Left lung (tissue), 10 donors: ENCODE results near the gene SNTB2. TPM values are rescaled to one million over a fixed set of nuclear protein-coding genes. Genes with fewer than 3 reads are reported as not detected.

Experiments
- ATAC-seq: fragments of 200-7000 bp; cut with Tn5 transposase; one replicate; pipeline ENCODE4 v1.9.1; 2020; ENCODE audit warnings: moderate library complexity
- DNase-seq, 4 donors: peaks; one replicate each; pipeline ENCODE4 v3.0.0-alpha.2; 2013 to 2020
- H3K27ac ChIP-seq, 2 donors: fragments of 200-600 bp; sonication (generic) in 1 of 2; one replicate each; pipeline versions ENCODE4 v1.5.0 to v1.8.0; 2020 to 2021
- H3K27me3 ChIP-seq, 2 donors: fragments of 200-600 bp; sonication (generic) in 1 of 2; one replicate each; pipeline versions ENCODE4 v1.5.0 to v1.8.0; 2020 to 2021
- H3K36me3 ChIP-seq, 2 donors: fragments of 200-600 bp; sonication (generic) in 1 of 2; one replicate each; pipeline versions ENCODE4 v1.5.0 to v1.8.0; 2020 to 2021
- H3K4me1 ChIP-seq, 2 donors: fragments of 200-600 bp; one replicate each; pipeline ENCODE4 v1.8.0; 2021
- H3K4me3 ChIP-seq, 2 donors: fragments of 200-600 bp; sonication (generic) in 1 of 2; one replicate each; pipeline versions ENCODE4 v1.5.0 to v1.8.0; 2020 to 2021; ENCODE audit warnings: mild to moderate bottlenecking in 1 of 2
- H3K9me3 ChIP-seq, 2 donors: fragments of 200-600 bp; sonication (generic) in 1 of 2; one replicate each; pipeline versions ENCODE4 v1.5.0 to v1.8.0; 2020 to 2021
- CTCF ChIP-seq, 2 donors: fragments of 200-600 bp; sonication (generic) in 1 of 2; IDR thresholded peaks; one replicate each; pipeline versions ENCODE4 v1.5.0 to v1.8.0; 2021; ENCODE audit warnings: antibody characterized with exemption in 2 of 2
- intact Hi-C, 2 donors: fragments of 100-400 bp; cut with DNase I; formaldehyde crosslinking; loops; one replicate each; pipeline versions ENCODE4 v1.11.2 to v1.14.2; 2022
- polyA plus RNA-seq, 6 donors: library from polyadenylated mRNA; unstranded; fragments of 120-200 nt; gene quantifications; one replicate each; pipeline ENCODE4 v1.2.1, GENCODE V29; 2013; ENCODE audit not compliant: insufficient read length in 6 of 6
- total RNA-seq, 2 donors: library from RNA; stranded (reverse); fragmentation: NEBNext Ultra II Directional; extraction: Animal tissue kit (Norgen Biotek cat#: 25700); gene quantifications; one replicate each; pipeline ENCODE4 v1.2.1, GENCODE V29; 2021
- donor health status: DM: no; HTN: yes; CAD: no.
- donor health status: DM: no; HTN: no; CAD: no.

SNTB2 gene
- total and polyA plus RNA-seq, 8 donors, result 22.8 to 47.3 (median 25.1) TPM

- peak; percentile 98 for ATAC-seq
- Histone ChIP-seq H3K27me3 (no peaks in the 10 kb centered on the region), H3K4me3 (peak within 1 kb of the TSS; percentile 90 to 96), H3K9me3 (no peaks in the 10 kb centered on the region), H3K27ac (peak within 1 kb of the TSS; percentile 82 to 90), H3K4me1 (peaks cover 18 to 57% of the 10 kb centered on the region in 2 donors), H3K36me3 (peaks cover 0 to 67% of the 10 kb centered on the region in 2 donors)
- TF ChIP-seq CTCF (IDR thresholded peaks at IDR 0.05), result no peak
- intact Hi-C loops, result no loop called here
- peak; percentile 89 to 99 (median 94) for DNase-seq
Observed at GRCh38 chr16:69330286-69331109, 143.5 kb downstream of the SNTB2 start, which contains the start of gene PDF. TSS of gene PDF (minus strand) at chr16:69330588. CDS start at chr16:69330570, 18 bp downstream.

- intact Hi-C loops, result no loop called here
- no peaks in the 10 kb centered on the region for H3K9me3 ChIP-seq
- H3K27me3 ChIP-seq, result no peaks in the 10 kb centered on the region
- H3K4me3 ChIP-seq, result no peak overlapping the region
- H3K4me1 ChIP-seq, result peaks cover 12 to 35% of the 10 kb centered on the region in 2 donors
- DNase-seq (no peak), ATAC-seq (no peak)
- H3K27ac ChIP-seq, result no peak overlapping the region
- H3K36me3 ChIP-seq, result peaks cover 0 to 49% of the 10 kb centered on the region in 2 donors
- no peak for TF ChIP-seq CTCF (IDR thresholded peaks at IDR 0.05)
Observed at GRCh38 chr16:69334696-69335095, 147.7 kb downstream of the SNTB2 start.

- ATAC-seq (no peak), DNase-seq (peak in 1 of 4 donors; percentile 64)
- Histone ChIP-seq H3K4me3 (peak overlapping the region; percentile 80 to 95), H3K4me1 (peaks cover 23 to 39% of the 10 kb centered on the region in 2 donors), H3K27me3 (no peaks in the 10 kb centered on the region), H3K36me3 (peaks cover 0 to 57% of the 10 kb centered on the region in 2 donors), H3K9me3 (no peaks in the 10 kb centered on the region), H3K27ac (peak overlapping the region; percentile 83 to 97)
- no peak for TF ChIP-seq CTCF (IDR thresholded peaks at IDR 0.05)
- intact Hi-C loops, result no loop called here
Observed at GRCh38 chr16:69338557-69339288, 151.8 kb downstream of the SNTB2 start.

- peaks cover 0 to 57% of the 10 kb centered on the region in 2 donors for H3K36me3 ChIP-seq
Observed at GRCh38 chr16:69339289-69340094, 152.5 kb downstream of the SNTB2 start, which contains the start of the genes COG8 and NIP7. TSS of gene COG8 (minus strand) at chr16:69339564. CDS start at chr16:69339552, 12 bp downstream. TSS of gene NIP7 (plus strand) at chr16:69339772. CDS start at chr16:69339830, 58 bp downstream.

More at GRCh38 chr16:69339289-69340094, 152.5 kb downstream of the SNTB2 start, which contains the start of the genes COG8 and NIP7:
- DNase-seq (peak; percentile 94 to 98 (median 96)), ATAC-seq (peak; percentile 99)
- Histone ChIP-seq H3K4me1 (peaks cover 23 to 39% of the 10 kb centered on the region in 2 donors), H3K9me3 (no peaks in the 10 kb centered on the region), H3K27me3 (no peaks in the 10 kb centered on the region), H3K4me3 (peak within 1 kb of the TSS; percentile 80 to 95), H3K27ac (peak within 1 kb of the TSS; percentile 83 to 97)
- peak; percentile 79 to 89 for TF ChIP-seq CTCF (IDR thresholded peaks at IDR 0.05)
- intact Hi-C loops, result no loop called here
